Measurements from ENCODE around the gene SRGAP3.

The SRGAP3 gene

GRCh38 chr3:9024341-9024740 is 225.1 kb downstream of the SRGAP3 start:
- Mint-ChIP-seq H3K36me3 (ENCODE audit: low read depth) (no peaks in the 10 kb centered on the region), H3K27ac (no peak overlapping the region), H3K9me3 (no peaks in the 10 kb centered on the region), H3K27me3 (no peaks in the 10 kb centered on the region), H3K4me3 (no peak overlapping the region), H3K4me1 (no peaks in the 10 kb centered on the region)
- no peak for ATAC-seq
- no peak for DNase-seq

- Mint-ChIP-seq H3K9me3 (no peaks in the 10 kb centered on the region), H3K4me3 (no peak overlapping the region), H3K36me3 (ENCODE audit: low read depth) (no peaks in the 10 kb centered on the region), H3K27me3 (no peaks in the 10 kb centered on the region), H3K4me1 (no peaks in the 10 kb centered on the region), H3K27ac (no peak overlapping the region)
- ATAC-seq: no peak
- no peak for DNase-seq
Observed at GRCh38 chr3:9023226-9023590, 226.2 kb downstream of the SRGAP3 start.

- Mint-ChIP-seq H3K27ac (no peak overlapping the region), H3K36me3 (ENCODE audit: low read depth) (no peaks in the 10 kb centered on the region), H3K9me3 (no peaks in the 10 kb centered on the region)
Observed at GRCh38 chr3:9022305-9023225, 226.9 kb downstream of the SRGAP3 start.

GRCh38 chr3:9021271-9022009 is 228.0 kb downstream of the SRGAP3 start:
- Mint-ChIP-seq H3K4me1 (no peaks in the 10 kb centered on the region), H3K27me3 (no peaks in the 10 kb centered on the region), H3K27ac (no peak overlapping the region), H3K9me3 (no peaks in the 10 kb centered on the region), H3K4me3 (no peak overlapping the region), H3K36me3 (ENCODE audit: low read depth) (no peaks in the 10 kb centered on the region)
- no peak for ATAC-seq
- no peak for DNase-seq

More at GRCh38 chr3:9022305-9023225, 226.9 kb downstream of the SRGAP3 start:
- no peak overlapping the region for H3K4me3 Mint-ChIP-seq
- ATAC-seq (no peak), DNase-seq (no peak)
- H3K4me1 Mint-ChIP-seq: no peaks in the 10 kb centered on the region
- H3K27me3 Mint-ChIP-seq: no peaks in the 10 kb centered on the region

GRCh38 chr3:9020426-9020825 is 229.0 kb downstream of the SRGAP3 start:
- Mint-ChIP-seq H3K36me3 (ENCODE audit: low read depth) (no peaks in the 10 kb centered on the region), H3K4me1 (no peaks in the 10 kb centered on the region), H3K9me3 (no peaks in the 10 kb centered on the region), H3K27me3 (no peaks in the 10 kb centered on the region), H3K4me3 (no peak overlapping the region), H3K27ac (no peak overlapping the region)
- DNase-seq (no peak), ATAC-seq (no peak)

GRCh38 chr3:9019259-9019961 is 230.0 kb downstream of the SRGAP3 start:
- H3K4me1 Mint-ChIP-seq: no peaks in the 10 kb centered on the region
- DNase-seq: no peak

GRCh38 chr3:9015250-9015649 is 234.2 kb downstream of the SRGAP3 start:
- Mint-ChIP-seq H3K27me3 (no peaks in the 10 kb centered on the region), H3K4me3 (no peak overlapping the region), H3K27ac (no peak overlapping the region), H3K36me3 (ENCODE audit: low read depth) (no peaks in the 10 kb centered on the region), H3K9me3 (no peaks in the 10 kb centered on the region), H3K4me1 (peaks cover 6% of the 10 kb centered on the region)
- DNase-seq (no peak), ATAC-seq (no peak)

More at GRCh38 chr3:9019259-9019961, 230.0 kb downstream of the SRGAP3 start:
- Mint-ChIP-seq H3K4me3 (no peak overlapping the region), H3K27ac (no peak overlapping the region), H3K27me3 (no peaks in the 10 kb centered on the region), H3K36me3 (ENCODE audit: low read depth) (no peaks in the 10 kb centered on the region), H3K9me3 (no peaks in the 10 kb centered on the region)
- no peak for ATAC-seq

GRCh38 chr3:9013782-9014563 is 235.5 kb downstream of the SRGAP3 start:
- H3K27me3 Mint-ChIP-seq: no peaks in the 10 kb centered on the region
- H3K4me1 Mint-ChIP-seq: peaks cover 6% of the 10 kb centered on the region
- no peak overlapping the region for H3K4me3 Mint-ChIP-seq
- DNase-seq: no peak
- no peaks in the 10 kb centered on the region for H3K36me3 Mint-ChIP-seq (ENCODE audit: low read depth)
- H3K27ac Mint-ChIP-seq: no peak overlapping the region
- no peaks in the 10 kb centered on the region for H3K9me3 Mint-ChIP-seq
- ATAC-seq: no peak

- H3K27me3 Mint-ChIP-seq: no peaks in the 10 kb centered on the region
- no peak overlapping the region for H3K4me3 Mint-ChIP-seq
- H3K27ac Mint-ChIP-seq: no peak overlapping the region
- peaks cover 6% of the 10 kb centered on the region for H3K4me1 Mint-ChIP-seq
- ATAC-seq (peak; percentile 49), DNase-seq (no peak)
- no peaks in the 10 kb centered on the region for H3K9me3 Mint-ChIP-seq
- H3K36me3 Mint-ChIP-seq (ENCODE audit: low read depth): no peaks in the 10 kb centered on the region
Observed at GRCh38 chr3:9012521-9012920, 236.9 kb downstream of the SRGAP3 start.

GRCh38 chr3:9009976-9010545 is 239.4 kb downstream of the SRGAP3 start:
- Mint-ChIP-seq H3K4me3 (no peak overlapping the region), H3K27ac (no peak overlapping the region), H3K27me3 (no peaks in the 10 kb centered on the region), H3K9me3 (no peaks in the 10 kb centered on the region), H3K4me1 (peaks cover 6% of the 10 kb centered on the region), H3K36me3 (ENCODE audit: low read depth) (no peaks in the 10 kb centered on the region)
- DNase-seq: no peak
- ATAC-seq: no peak

GRCh38 chr3:9008550-9009255 is 240.7 kb downstream of the SRGAP3 start:
- no peak overlapping the region for H3K4me3 Mint-ChIP-seq
- peaks cover 6% of the 10 kb centered on the region for H3K4me1 Mint-ChIP-seq
- H3K27me3 Mint-ChIP-seq: no peaks in the 10 kb centered on the region
- no peak overlapping the region for H3K27ac Mint-ChIP-seq
- H3K9me3 Mint-ChIP-seq: no peaks in the 10 kb centered on the region
- ATAC-seq (no peak), DNase-seq (no peak)
- no peaks in the 10 kb centered on the region for H3K36me3 Mint-ChIP-seq (ENCODE audit: low read depth)

- Mint-ChIP-seq H3K27ac (no peak overlapping the region), H3K4me1 (peaks cover 6% of the 10 kb centered on the region), H3K36me3 (ENCODE audit: low read depth) (no peaks in the 10 kb centered on the region), H3K4me3 (no peak overlapping the region), H3K9me3 (no peaks in the 10 kb centered on the region), H3K27me3 (no peaks in the 10 kb centered on the region)
- ATAC-seq (no peak), DNase-seq (no peak)
Observed at GRCh38 chr3:9007928-9008327, 241.5 kb downstream of the SRGAP3 start.

GRCh38 chr3:9007213-9007612 is 242.2 kb downstream of the SRGAP3 start:
- Mint-ChIP-seq H3K27me3 (no peaks in the 10 kb centered on the region), H3K27ac (no peak overlapping the region), H3K36me3 (ENCODE audit: low read depth) (no peaks in the 10 kb centered on the region), H3K4me3 (no peak overlapping the region), H3K9me3 (no peaks in the 10 kb centered on the region), H3K4me1 (peaks cover 1% of the 10 kb centered on the region)
- DNase-seq: no peak
- ATAC-seq: no peak

Measured in activated naive CD8-positive, alpha-beta T cell treated with anti-CD3 and anti-CD28 coated beads, Interleukin-2, amount 50 U/mL, for 24 hours (primary cell).